ENCODE results near the gene CHPF.

DNA sequence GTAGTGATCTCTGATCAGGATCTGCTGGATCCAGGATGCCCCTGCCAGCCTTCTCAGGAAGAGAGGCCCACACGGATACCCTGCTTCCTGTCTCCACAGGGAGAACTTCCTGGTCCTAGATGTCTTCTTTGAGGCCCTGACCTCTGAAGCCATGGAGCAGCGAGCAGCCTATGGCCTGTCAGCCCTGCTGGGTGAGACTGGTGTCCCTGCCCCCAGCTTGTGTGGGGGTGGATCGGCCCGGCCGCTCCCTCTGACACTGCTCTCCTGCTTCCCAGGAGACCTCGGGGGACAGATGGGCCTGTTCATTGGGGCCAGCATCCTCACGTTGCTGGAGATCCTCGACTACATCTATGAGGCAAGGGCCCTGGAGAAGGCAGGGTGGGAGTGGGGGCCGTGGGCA is 6.6 kb downstream of the CHPF start:
- TF ChIP-seq, protein P1, sequence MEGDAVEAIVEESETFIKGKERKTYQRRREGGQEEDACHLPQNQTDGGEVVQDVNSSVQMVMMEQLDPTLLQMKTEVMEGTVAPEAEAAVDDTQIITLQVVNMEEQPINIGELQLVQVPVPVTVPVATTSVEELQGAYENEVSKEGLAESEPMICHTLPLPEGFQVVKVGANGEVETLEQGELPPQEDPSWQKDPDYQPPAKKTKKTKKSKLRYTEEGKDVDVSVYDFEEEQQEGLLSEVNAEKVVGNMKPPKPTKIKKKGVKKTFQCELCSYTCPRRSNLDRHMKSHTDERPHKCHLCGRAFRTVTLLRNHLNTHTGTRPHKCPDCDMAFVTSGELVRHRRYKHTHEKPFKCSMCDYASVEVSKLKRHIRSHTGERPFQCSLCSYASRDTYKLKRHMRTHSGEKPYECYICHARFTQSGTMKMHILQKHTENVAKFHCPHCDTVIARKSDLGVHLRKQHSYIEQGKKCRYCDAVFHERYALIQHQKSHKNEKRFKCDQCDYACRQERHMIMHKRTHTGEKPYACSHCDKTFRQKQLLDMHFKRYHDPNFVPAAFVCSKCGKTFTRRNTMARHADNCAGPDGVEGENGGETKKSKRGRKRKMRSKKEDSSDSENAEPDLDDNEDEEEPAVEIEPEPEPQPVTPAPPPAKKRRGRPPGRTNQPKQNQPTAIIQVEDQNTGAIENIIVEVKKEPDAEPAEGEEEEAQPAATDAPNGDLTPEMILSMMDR (conservative IDR thresholded peaks at IDR 0.05; ENCODE audit: low read depth, low read length), result no peak
- TF ChIP-seq EZH2 (IDR thresholded peaks at IDR 0.05; ENCODE audit: low read length, unreplicated experiment), result no peak
- TF ChIP-seq EZH2phosphoT487 (IDR thresholded peaks at IDR 0.05; ENCODE audit: borderline replicate concordance, low read length), result no peak

Data from PC-3 (cell line).